Measurements from ENCODE around the gene AK5. TPM values are rescaled to one million over a fixed set of nuclear protein-coding genes. Genes with fewer than 3 reads are reported as not detected.

AK5 gene
- total and polyA plus RNA-seq, 2 of the 13 experiments (the other 11 are each of a cell fraction or from before 2014, with no cell fraction given), result not detected

GRCh38 chr1:77489910-77490309 is 208.1 kb downstream of the AK5 start:
- Histone ChIP-seq H3K9me3 (ENCODE audit: low read length) (no peaks in the 10 kb centered on the region), H2AFZ (ENCODE audit: low read length) (no peak overlapping the region), H3K79me2 (ENCODE audit: insufficient read depth, low read length) (no peaks in the 10 kb centered on the region), H3K4me2 (ENCODE audit: low read depth, low read length) (no peak overlapping the region), H3K27me3 (ENCODE audit: control insufficient read depth in 1 of 2, insufficient read depth in 2 of 2, low read length in 2 of 2) (0 out of 5 replicates have a peak, but pooled peaks cover 0 to 3% of the 10 kb centered on the region in 2 experiments), H3K4me3 (replicated peaks in 1 of 3; ENCODE audit: insufficient read depth in 1 of 3, low read depth in 2 of 3, low read length in 3 of 3) (no peak overlapping the region), H3K4me1 (ENCODE audit: insufficient read depth, low read length) (no peaks in the 10 kb centered on the region), H3K9ac (ENCODE audit: insufficient read depth, low read depth, low read length) (no peak overlapping the region), H3K36me3 (replicated peaks in 1 of 2; ENCODE audit: control insufficient read depth in 1 of 2, insufficient read depth in 2 of 2, low read length in 2 of 2) (no peaks in the 10 kb centered on the region), H4K20me1 (ENCODE audit: insufficient read depth, low read length) (no peaks in the 10 kb centered on the region), H3K27ac (ENCODE audit: extremely low read length, insufficient read depth, low read length) (no peak overlapping the region)
- FAIRE-seq, result no peak
- in situ Hi-C loops (cut with HindIII; ENCODE audit: extremely low pct_ligation_motif_present, low pct_unique_long_range_greater_than_20kb) (no loop called here), intact Hi-C loops (cut with micrococcal nuclease; ENCODE audit: unreplicated experiment) (no loop called here)
- 83% methylated on average over 2 of the region's 2 CpGs for WGBS (ENCODE audit: low lambda C conversion rate)
- no TSS peak for BruUV-seq (replicated peaks)
- DNase-seq (ENCODE audit: low spot score), result no peak
- ChIA-PET CTCF (ENCODE audit: low intra/inter-chr PET ratio, low total read pairs) (no interaction called here), POLR2A (no interaction called here)
- no peak for ATAC-seq
- TF ChIP-seq KDM5A (IDR thresholded peaks at IDR 0.05; ENCODE audit: borderline replicate concordance, low read length) (no peak), ARID5B (CRISPR knock-in tag; IDR thresholded peaks at IDR 0.05) (no peak), FOXP1 (IDR thresholded peaks at IDR 0.05) (no peak), FOXP1 (CRISPR knock-in tag; IDR thresholded peaks at IDR 0.05) (no peak), AGO1 (IDR thresholded peaks at IDR 0.05; ENCODE audit: low read depth, low read length, poor library complexity, severe bottlenecking) (no peak), BRF2 (CRISPR knock-in tag; IDR thresholded peaks at IDR 0.05) (no peak), TBL1XR1 (IDR thresholded peaks at IDR 0.05; ENCODE audit: borderline replicate concordance, low read length, partially characterized antibody) (no peak), SNAI1 (CRISPR knock-in tag; IDR thresholded peaks at IDR 0.05; ENCODE audit: borderline replicate concordance) (no peak)
- TF ChIP-seq, protein P1, sequence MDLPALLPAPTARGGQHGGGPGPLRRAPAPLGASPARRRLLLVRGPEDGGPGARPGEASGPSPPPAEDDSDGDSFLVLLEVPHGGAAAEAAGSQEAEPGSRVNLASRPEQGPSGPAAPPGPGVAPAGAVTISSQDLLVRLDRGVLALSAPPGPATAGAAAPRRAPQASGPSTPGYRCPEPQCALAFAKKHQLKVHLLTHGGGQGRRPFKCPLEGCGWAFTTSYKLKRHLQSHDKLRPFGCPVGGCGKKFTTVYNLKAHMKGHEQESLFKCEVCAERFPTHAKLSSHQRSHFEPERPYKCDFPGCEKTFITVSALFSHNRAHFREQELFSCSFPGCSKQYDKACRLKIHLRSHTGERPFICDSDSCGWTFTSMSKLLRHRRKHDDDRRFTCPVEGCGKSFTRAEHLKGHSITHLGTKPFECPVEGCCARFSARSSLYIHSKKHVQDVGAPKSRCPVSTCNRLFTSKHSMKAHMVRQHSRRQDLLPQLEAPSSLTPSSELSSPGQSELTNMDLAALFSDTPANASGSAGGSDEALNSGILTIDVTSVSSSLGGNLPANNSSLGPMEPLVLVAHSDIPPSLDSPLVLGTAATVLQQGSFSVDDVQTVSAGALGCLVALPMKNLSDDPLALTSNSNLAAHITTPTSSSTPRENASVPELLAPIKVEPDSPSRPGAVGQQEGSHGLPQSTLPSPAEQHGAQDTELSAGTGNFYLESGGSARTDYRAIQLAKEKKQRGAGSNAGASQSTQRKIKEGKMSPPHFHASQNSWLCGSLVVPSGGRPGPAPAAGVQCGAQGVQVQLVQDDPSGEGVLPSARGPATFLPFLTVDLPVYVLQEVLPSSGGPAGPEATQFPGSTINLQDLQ (CRISPR knock-in tag; IDR thresholded peaks at IDR 0.05), result no peak
- TF ChIP-seq, protein P2, sequence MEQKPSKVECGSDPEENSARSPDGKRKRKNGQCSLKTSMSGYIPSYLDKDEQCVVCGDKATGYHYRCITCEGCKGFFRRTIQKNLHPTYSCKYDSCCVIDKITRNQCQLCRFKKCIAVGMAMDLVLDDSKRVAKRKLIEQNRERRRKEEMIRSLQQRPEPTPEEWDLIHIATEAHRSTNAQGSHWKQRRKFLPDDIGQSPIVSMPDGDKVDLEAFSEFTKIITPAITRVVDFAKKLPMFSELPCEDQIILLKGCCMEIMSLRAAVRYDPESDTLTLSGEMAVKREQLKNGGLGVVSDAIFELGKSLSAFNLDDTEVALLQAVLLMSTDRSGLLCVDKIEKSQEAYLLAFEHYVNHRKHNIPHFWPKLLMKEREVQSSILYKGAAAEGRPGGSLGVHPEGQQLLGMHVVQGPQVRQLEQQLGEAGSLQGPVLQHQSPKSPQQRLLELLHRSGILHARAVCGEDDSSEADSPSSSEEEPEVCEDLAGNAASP (CRISPR knock-in tag; IDR thresholded peaks at IDR 0.05; ENCODE audit: borderline replicate concordance), result no peak
